Measurements from ENCODE around the gene MBLAC1. TPM values are rescaled to one million over a fixed set of nuclear protein-coding genes. Genes with fewer than 3 reads are reported as not detected.

Gene MBLAC1
- polyA plus RNA-seq, 3 donors, result 0.57 to 0.81 (median 0.59) TPM

- peak overlapping the region; percentile 76 to 85 for H3K4me3 Mint-ChIP-seq
- H3K27me3 Mint-ChIP-seq (ENCODE audit: low read depth in 3 of 3), result peaks cover 32 to 54% (median 42%) of the 10 kb centered on the region in 3 donors
- Histone ChIP-seq H3K9me3 (replicated peaks in 1 of 2; ENCODE audit: control insufficient read depth in 1 of 2, insufficient read depth in 1 of 2, low read length in 2 of 2) (peaks cover 5 to 6% of the 10 kb centered on the region in 2 donors), H2AFZ (ENCODE audit: insufficient read depth, low read depth, low read length, poor library complexity, severe bottlenecking) (peak overlapping the region; percentile 93), H4K20me1 (ENCODE audit: insufficient read depth, low read length) (no peaks in the 10 kb centered on the region), H3K9ac (ENCODE audit: insufficient read depth, low read length, poor library complexity, severe bottlenecking) (no peak overlapping the region), H3K4me3 (replicated peaks in 1 of 3; ENCODE audit: low read depth in 2 of 3, low read length in 3 of 3) (peak overlapping the region; percentile 30 to 82 (median 57)), H3K27me3 (ENCODE audit: control insufficient read depth in 2 of 2, insufficient read depth in 2 of 2, low read length in 2 of 2) (peaks cover 8 to 18% of the 10 kb centered on the region in 2 donors), H3K36me3 (replicated peaks in 1 of 2; ENCODE audit: control insufficient read depth in 1 of 2, insufficient read depth in 2 of 2, low read length in 2 of 2) (no peaks in the 10 kb centered on the region), H3K4me1 (ENCODE audit: control insufficient read depth in 1 of 2, insufficient read depth in 2 of 2, low read length in 2 of 2) (peaks cover 18 to 25% of the 10 kb centered on the region in 2 donors), H3K4me2 (replicated peaks; ENCODE audit: extremely low read depth, low read length, poor library complexity, severe bottlenecking) (peak overlapping the region; percentile 95), H3K27ac (ENCODE audit: low read depth in 1 of 2, low read length in 2 of 2) (no peak overlapping the region), H3K79me2 (ENCODE audit: insufficient read depth, low read length) (no peaks in the 10 kb centered on the region)
- intact Hi-C loops (cut with micrococcal nuclease), result loop anchor here in 1 of 2 donors (2.0 kb wide), 1 partner anchor 28 kb away; the partner anchor contains the start of gene LAMTOR4
- TF ChIP-seq, protein P1, sequence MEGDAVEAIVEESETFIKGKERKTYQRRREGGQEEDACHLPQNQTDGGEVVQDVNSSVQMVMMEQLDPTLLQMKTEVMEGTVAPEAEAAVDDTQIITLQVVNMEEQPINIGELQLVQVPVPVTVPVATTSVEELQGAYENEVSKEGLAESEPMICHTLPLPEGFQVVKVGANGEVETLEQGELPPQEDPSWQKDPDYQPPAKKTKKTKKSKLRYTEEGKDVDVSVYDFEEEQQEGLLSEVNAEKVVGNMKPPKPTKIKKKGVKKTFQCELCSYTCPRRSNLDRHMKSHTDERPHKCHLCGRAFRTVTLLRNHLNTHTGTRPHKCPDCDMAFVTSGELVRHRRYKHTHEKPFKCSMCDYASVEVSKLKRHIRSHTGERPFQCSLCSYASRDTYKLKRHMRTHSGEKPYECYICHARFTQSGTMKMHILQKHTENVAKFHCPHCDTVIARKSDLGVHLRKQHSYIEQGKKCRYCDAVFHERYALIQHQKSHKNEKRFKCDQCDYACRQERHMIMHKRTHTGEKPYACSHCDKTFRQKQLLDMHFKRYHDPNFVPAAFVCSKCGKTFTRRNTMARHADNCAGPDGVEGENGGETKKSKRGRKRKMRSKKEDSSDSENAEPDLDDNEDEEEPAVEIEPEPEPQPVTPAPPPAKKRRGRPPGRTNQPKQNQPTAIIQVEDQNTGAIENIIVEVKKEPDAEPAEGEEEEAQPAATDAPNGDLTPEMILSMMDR (IDR thresholded peaks at IDR 0.05), result no peak
- WGBS (ENCODE audit: insufficient coverage), result 94% methylated on average over 5 of the region's 14 CpGs
- DNase-seq, result no peak
- peaks cover 22% of the 10 kb centered on the region for H3K4me1 Mint-ChIP-seq
- peaks cover 0 to 13% (median 7%) of the 10 kb centered on the region in 7 donors for H3K9me3 Mint-ChIP-seq
- no peak overlapping the region for H3K27ac Mint-ChIP-seq
- H3K36me3 Mint-ChIP-seq, result peaks cover 0 to 7% of the 10 kb centered on the region in 2 donors
These were observed 49.6 kb downstream of the MBLAC1 start for GRCh38 chr7:100176096-100177044.
